Fibroblast of pulmonary artery (primary cell): Measurements from ENCODE around the gene CACNB4.

Experiments
- DNase-seq: peaks from one replicate; pipeline ENCODE4 v3.0.0-alpha.2; 2010; ENCODE audit warnings: low read depth
- H3K4me3 ChIP-seq: replicated peaks from 2 replicates; pipeline ENCODE4 v1.5.1; 2011; ENCODE audit warnings: low read depth, mild to moderate bottlenecking, control low read depth, low read length, moderate library complexity
- TF ChIP-seq, protein P1 (sequence below): IDR thresholded peaks from 2 replicates; pipeline ENCODE4 v1.5.1; 2011; ENCODE audit warnings: mild to moderate bottlenecking, control low read depth, low read length, inconsistent platforms; ENCODE audit errors: missing control alignments

Gene CACNB4

DNA sequence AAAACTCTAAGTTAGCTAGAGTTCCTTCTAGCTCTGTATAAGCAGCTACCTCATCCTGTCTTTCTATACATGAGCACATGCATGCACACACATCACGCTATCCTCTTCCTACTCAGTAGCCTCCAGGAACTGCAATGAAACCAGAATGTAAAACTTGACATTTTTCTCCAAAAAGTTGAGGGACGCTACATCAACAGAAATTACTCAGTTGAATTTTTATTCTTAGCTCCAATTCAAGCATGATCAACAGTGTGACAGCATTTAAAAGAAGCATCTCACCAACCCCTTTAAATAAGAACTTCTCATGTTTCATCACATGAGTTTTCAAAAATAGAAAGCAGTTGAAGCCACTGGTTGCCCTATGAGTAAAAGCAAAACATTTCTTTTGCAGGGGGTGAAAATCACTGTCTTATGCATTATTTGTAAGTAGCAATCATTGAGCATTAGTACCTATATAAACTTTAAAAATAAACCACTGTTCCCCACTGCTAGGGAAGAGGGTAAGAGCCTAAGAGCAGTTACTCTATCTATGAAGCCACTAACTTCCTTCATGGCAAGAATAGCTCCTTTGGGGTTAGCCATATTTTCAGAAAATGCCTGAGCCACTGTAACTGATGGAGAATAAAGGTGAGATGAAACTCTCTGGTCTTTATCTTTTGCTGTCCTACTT is 192.7 kb downstream of the CACNB4 start:
- no peak overlapping the region for H3K4me3 ChIP-seq
- TF ChIP-seq, protein P1, sequence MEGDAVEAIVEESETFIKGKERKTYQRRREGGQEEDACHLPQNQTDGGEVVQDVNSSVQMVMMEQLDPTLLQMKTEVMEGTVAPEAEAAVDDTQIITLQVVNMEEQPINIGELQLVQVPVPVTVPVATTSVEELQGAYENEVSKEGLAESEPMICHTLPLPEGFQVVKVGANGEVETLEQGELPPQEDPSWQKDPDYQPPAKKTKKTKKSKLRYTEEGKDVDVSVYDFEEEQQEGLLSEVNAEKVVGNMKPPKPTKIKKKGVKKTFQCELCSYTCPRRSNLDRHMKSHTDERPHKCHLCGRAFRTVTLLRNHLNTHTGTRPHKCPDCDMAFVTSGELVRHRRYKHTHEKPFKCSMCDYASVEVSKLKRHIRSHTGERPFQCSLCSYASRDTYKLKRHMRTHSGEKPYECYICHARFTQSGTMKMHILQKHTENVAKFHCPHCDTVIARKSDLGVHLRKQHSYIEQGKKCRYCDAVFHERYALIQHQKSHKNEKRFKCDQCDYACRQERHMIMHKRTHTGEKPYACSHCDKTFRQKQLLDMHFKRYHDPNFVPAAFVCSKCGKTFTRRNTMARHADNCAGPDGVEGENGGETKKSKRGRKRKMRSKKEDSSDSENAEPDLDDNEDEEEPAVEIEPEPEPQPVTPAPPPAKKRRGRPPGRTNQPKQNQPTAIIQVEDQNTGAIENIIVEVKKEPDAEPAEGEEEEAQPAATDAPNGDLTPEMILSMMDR = no peak
- no peak for DNase-seq

DNA sequence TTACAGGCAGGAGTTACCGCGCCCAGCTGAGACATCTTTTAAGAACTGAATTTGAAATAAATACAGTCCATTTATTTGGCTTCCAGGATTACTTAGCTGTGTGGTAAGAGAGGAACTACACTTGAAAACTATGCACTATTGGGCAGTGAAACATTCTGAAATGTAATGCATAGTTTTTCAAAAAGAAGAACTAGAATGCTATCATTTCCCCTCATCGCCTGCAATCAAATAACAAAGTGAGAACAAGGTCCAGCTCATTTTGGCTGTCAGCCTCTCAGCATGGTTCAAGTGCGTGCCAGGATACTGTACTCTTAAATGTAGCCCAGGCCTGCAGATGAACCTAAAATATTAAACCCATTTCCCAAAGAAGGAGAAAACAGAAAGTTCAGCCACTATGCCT is 194.0 kb downstream of the CACNB4 start:
- TF ChIP-seq, protein P1 = no peak
- no peak for DNase-seq
- H3K4me3 ChIP-seq = no peak overlapping the region

DNA sequence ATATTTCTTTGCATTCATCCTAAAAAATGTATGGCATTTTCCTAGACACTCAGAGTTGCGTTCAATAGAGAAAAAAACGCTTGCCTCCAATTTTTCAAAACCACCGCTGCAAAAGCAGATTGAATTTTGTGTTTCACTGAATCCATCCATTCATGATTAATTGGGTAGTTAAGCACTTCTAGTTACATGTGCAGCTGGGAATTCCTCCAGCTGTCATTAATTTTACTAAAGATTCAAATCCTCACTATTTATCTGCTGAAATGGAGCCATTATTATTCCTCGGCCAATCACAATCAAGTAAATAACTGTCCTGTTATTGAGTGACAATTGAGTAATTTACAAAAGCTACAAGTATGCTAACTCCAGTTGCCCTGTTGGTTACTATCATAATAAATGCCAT is 194.8 kb downstream of the CACNB4 start:
- no peak for DNase-seq
- TF ChIP-seq, protein P1 = no peak
- no peak overlapping the region for H3K4me3 ChIP-seq

DNA sequence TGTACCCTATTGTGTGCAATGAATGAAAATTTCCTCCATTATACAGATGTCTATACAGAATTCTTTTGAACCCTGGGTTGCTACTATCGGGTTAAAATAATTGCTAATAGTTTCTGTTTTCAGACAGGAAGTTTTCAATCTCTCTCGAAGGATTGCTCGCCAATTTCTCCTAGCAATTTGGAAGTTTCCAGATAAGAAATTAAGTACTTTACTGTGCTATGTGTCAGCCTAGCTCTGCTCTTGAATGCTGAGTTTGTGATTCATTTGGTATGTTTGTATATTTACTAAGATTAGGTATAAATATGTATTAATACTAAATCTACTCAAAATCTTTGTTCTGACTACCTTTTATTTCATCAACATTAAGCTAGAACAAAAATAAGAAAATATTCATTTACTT is 196.0 kb downstream of the CACNB4 start:
- DNase-seq = no peak
- H3K4me3 ChIP-seq = no peak overlapping the region
- TF ChIP-seq, protein P1 = no peak

DNA sequence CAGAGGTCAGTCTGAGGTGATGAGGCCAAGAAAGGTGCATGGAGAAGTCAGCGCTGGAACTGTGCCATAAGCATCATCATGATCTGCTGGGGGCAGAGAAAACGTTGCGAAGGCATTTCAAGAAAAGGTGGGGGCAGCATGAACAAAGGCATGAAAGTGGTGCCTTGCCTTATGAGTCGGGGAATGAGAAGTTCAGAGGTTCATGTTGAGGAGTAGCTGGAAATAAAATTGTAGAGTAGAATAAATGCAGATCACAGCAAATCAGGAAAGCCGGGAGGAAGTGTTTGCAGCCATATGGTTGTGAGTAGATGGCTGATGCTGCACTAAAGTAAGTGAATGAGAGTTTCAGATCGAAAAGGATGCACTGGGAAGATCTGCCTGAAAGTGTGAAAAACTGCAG is 198.5 kb downstream of the CACNB4 start:
- TF ChIP-seq, protein P1 = no peak
- H3K4me3 ChIP-seq = no peak overlapping the region
- no peak for DNase-seq

DNA sequence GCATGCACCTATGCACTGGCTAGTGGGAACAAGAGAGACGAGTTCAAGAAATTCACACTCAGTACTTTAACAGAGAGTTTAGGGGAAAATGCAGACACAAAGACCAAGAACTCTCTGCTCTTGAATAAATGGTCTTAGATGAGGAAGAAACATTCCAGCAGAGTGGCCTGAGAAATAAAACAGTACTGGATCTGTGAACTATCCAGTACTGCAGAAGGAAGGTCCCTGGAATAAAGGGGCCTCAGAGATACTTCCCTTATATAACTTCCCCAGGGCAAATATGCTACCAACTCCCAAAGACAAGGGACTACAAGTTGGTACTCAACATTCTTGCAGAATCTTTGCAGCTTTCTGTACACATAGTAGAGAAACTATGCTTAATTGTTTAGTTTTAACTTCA is 199.7 kb downstream of the CACNB4 start:
- TF ChIP-seq, protein P1 = no peak
- no peak for DNase-seq
- H3K4me3 ChIP-seq = no peak overlapping the region

DNA sequence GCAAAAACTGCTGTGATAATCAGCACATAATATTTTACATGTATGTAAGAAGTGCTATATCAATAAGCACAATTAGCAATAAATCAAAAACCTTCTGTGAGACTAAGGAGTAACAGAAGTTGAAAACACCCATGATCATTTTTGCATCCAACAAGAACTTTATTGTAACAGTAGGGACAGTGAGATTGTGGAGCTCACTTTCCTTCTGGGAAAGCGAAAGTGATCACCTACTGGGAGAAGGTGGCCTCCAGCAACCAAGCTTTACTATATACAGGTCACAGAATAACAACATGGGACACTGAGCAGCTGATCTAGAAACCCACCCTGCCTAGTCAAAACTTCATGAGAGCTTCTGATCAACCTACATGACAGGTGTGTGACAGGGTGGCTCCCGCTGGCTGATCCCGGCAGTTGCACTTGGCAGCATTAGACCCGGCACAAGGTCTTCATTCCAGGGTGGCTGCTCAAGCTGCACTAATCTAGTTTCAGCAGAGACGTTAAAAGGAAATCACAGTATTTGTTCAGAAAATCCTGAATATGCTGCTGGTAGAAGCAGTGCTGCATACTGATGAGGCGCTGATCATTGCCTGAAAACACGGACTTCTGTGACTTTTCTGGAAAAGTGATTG is 207.2 kb downstream of the CACNB4 start:
- DNase-seq = no peak
- H3K4me3 ChIP-seq = no peak overlapping the region
- TF ChIP-seq, protein P1 = no peak
